K562 (cell line): ENCODE measurements around the gene MIER2. TPM values are rescaled to one million over a fixed set of nuclear protein-coding genes. Genes with fewer than 3 reads are reported as not detected.

Experiments
- ETV6 ChIP-seq, 3 experiments: fragments of 150-350 bp in 1 of 3; sonication (generic) in 1 of 3; formaldehyde crosslinking in 1 of 3; IDR thresholded peaks; 2 replicates each; pipeline versions ENCODE4 v1.6.1 to v1.8.0; 2014 to 2022; ENCODE audit warnings: borderline replicate concordance in 2 of 3, low read depth in 2 of 3, antibody characterized with exemption in 1 of 3, low read length in 1 of 3, mild to moderate bottlenecking in 1 of 3, missing genetic modification reagents in 1 of 3
- GABPA ChIP-seq: fragments of 200-800 bp; sonication (Bioruptor generic); conservative IDR thresholded peaks from 2 replicates; pipeline ENCODE4 v1.6.1; 2016; ENCODE audit warnings: low read depth, missing genetic modification characterization, missing compliant biosample characterization
- RNF2 ChIP-seq: sonication (generic); IDR thresholded peaks from 2 replicates; pipeline ENCODE4 v1.6.1; 2016
- ZNF174 ChIP-seq: fragments of 250-450 bp; sonication (Bioruptor Pico); IDR thresholded peaks from 2 replicates; pipeline ENCODE4 v1.4.0; 2020; ENCODE audit warnings: mild to moderate bottlenecking
- ZNF764 ChIP-seq: fragments of 250-450 bp; sonication (Bioruptor Pico); IDR thresholded peaks from 2 replicates; pipeline ENCODE4 v1.4.0; 2020; ENCODE audit warnings: low read depth, mild to moderate bottlenecking, moderate library complexity
- polyA plus RNA-seq, 8 experiments: library from polyadenylated mRNA; depleted of rRNA in 4 of 8; stranded (reverse) in 5 of 8; unstranded in 3 of 8; fragments of >200 nt; fragmentation: Nextera tagmentation in 2 of 8; fragmentation: Illumina TruSeq in 1 of 8; extraction: Ambion mirVana in 2 of 8; extraction: Trizol in 1 of 8; gene quantifications; 2 replicates each; pipeline versions ENCODE4 v1.2.1 to v1.2.3, GENCODE V29; 2011 to 2014; ENCODE audit warnings: inconsistent platforms in 1 of 8, missing spikeins in 1 of 8
- total RNA-seq, 7 experiments: library from RNA; depleted of rRNA in 6 of 7; stranded (reverse); fragments of >200 nt in 6 of 7; fragmentation: Illumina TruSeq in 2 of 7; extraction: Trizol in 2 of 7; gene quantifications; 2 replicates each; pipeline versions ENCODE4 v1.2.1 to v1.2.3, GENCODE V29; 2011 to 2021; ENCODE audit warnings: low replicate concordance in 1 of 7
- TF ChIP-seq, protein P1 (sequence below): fragments of 450-650 bp; IDR thresholded peaks from 2 replicates; pipeline ENCODE4 v1.6.1; 2017; ENCODE audit warnings: antibody characterized with exemption
- TF ChIP-seq, protein P2 (sequence below): fragments of 450-650 bp; IDR thresholded peaks from 2 replicates; pipeline ENCODE4 v1.6.1; 2016; ENCODE audit warnings: antibody characterized with exemption

MIER2 gene
- total and polyA plus RNA-seq, 9 of the 15 experiments (the other 6 are each of a cell fraction or from before 2014, with no cell fraction given) = 0.46 to 34.7 (median 15.6) TPM

DNA sequence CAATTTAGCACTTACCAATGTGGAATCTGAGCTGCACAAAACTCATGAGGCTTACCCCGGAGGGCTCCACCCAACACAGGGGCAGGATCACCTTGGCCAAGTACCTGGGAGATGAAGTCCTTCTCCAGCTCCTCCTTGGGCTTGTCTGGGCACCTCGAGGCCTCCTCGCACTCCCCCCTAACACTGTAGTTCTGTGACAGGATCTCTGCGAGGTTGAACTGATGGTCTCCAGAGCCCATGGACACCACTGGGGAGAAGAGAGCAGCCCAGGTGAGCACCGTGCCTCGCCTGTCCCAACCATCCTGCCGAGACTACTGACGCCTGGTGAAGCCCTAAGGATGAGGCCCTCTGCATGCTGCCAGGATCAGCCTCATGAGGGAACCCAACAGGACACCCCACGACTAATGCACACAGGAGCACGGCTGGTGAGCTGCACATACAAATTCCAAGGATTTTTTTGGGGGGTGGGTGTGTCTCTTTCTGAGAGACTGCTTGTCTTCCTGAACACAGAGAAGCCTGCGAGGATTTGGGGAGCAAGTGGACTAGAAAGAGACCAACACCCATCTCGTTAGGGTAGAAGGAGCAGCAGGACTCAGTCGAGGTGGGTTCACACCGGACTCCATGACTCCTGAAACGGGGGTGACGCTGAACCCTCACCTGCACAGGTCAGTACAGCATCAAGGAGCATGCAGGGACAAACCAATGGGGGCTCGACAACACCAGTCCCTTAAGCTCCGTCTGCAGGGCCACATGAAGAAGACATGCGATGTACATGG, 10.1 kb downstream of the MIER2 start (continued):
- TF ChIP-seq, protein P1, sequence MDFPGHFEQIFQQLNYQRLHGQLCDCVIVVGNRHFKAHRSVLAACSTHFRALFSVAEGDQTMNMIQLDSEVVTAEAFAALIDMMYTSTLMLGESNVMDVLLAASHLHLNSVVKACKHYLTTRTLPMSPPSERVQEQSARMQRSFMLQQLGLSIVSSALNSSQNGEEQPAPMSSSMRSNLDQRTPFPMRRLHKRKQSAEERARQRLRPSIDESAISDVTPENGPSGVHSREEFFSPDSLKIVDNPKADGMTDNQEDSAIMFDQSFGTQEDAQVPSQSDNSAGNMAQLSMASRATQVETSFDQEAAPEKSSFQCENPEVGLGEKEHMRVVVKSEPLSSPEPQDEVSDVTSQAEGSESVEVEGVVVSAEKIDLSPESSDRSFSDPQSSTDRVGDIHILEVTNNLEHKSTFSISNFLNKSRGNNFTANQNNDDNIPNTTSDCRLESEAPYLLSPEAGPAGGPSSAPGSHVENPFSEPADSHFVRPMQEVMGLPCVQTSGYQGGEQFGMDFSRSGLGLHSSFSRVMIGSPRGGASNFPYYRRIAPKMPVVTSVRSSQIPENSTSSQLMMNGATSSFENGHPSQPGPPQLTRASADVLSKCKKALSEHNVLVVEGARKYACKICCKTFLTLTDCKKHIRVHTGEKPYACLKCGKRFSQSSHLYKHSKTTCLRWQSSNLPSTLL = no peak
- TF ChIP-seq GABPA (tag) = no peak
- TF ChIP-seq ETV6 (IDR thresholded peaks at IDR 0.05; ENCODE audit: borderline replicate concordance in 1 of 2, low read depth in 2 of 2, low read length in 1 of 2) = no peak
- TF ChIP-seq ETV6 (CRISPR knock-in tag; IDR thresholded peaks at IDR 0.05; ENCODE audit: borderline replicate concordance) = no peak
- TF ChIP-seq ZNF174 (CRISPR knock-in tag) = no peak
- TF ChIP-seq, protein P2, sequence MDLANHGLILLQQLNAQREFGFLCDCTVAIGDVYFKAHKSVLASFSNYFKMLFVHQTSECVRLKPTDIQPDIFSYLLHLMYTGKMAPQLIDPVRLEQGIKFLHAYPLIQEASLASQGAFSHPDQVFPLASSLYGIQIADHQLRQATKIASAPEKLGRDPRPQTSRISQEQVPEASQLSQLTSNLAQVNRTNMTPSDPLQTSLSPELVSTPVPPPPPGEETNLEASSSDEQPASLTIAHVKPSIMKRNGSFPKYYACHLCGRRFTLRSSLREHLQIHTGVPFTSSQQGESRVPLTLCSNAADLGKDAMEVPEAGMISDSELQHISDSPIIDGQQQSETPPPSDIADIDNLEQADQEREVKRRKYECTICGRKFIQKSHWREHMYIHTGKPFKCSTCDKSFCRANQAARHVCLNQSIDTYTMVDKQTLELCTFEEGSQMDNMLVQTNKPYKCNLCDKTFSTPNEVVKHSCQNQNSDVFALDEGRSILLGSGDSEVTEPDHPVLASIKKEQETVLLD = no peak
- TF ChIP-seq RNF2 = no peak
- TF ChIP-seq ZNF764 (CRISPR knock-in tag) = no peak
- TF ChIP-seq, all 486 proteins: peak for 0
